HG03521 (cell line): ENCODE results near the gene SMIM36.
"Not testable (repeated sequence)": the region's sequence is repeated elsewhere in the genome, so short reads cannot be mapped to it uniquely, and the experiment has no call there.

Experiments used
- ATAC-seq: cut with Tn5 transposase; IDR thresholded peaks from one replicate; pipeline ENCODE4 v1.9.1; 2021; ENCODE audit warnings: mild to moderate bottlenecking, moderate library complexity; ENCODE audit not compliant: unreplicated experiment

The SMIM36 gene

DNA sequence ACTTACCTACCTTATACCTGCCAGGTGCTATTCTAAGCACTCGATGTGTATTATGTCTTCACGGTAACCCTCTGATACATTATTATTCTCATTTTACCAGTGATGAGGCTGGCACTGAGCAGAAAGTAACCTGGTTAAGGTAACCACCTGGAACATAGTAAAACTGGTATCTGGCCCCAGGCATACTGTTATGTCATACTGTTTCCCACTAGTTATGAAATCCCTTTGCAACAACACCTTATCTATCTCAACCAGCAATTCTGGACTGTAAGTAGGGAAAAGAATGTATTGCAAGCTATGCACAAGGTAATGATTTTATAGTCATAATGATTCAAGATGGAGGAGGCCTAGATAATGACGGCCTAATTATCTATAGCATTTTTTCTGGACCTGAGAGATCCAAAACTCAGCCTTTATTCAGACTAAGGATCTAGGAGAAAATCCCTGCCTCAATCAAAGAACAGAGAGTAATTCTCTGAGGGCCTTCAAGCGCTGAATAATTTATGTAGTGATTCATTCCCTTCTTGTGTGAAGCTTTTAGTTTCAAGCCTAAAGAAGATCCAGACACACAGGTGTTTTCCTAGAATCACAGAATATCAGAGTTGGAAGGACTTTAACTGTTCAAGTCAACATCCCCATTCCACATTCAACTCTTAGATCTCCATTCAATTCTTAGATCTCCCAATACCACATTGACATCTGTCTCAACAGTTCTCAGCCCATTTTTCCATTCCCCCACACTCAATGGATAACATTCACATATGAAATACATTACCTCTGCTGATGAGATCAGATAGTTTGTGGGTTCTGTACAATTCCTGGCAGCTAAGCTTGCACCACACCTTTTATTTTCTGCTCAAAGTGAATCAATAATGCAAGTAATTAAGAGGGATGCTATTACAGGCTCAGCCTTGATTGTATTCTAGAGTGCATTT is 74.8 kb downstream of the SMIM36 start:
- no peak for ATAC-seq

DNA sequence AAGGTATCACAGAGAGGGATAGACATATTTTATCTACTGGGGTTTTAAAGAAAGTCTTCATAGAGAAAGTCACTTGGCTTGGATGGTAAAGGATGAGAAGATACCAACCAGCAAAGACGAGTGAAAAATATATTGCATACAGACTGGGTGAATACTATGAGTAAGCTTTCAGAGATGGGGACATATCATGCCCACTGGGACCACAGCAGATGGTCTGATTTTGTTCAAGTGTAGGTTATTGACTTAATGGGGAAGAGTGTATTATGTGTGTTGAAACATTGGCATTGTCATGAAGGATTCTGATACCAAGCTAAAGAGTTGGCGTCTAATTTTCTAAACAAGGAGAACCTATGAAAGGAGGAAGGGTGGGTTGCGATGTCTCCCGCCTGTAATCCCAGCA is 75.8 kb downstream of the SMIM36 start:
- no peak for ATAC-seq

DNA sequence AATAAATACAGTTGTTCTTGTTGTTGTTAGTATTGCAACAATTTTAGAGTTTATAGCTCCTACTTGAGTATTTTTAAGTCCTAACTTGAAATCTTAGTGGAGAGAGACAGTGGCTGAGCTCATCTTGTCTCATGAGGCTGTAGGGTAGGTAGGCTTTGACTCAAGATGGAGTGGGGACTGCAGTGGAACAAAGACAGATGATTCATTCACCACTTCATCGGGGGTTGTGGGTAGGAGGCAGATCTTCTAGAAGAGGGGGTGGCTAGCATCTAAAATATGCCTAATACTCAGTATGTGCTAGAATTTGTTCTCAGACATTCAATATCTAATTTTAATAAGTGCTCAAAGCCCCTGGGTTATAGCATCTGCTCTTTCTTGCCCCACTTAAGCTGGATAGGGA is 76.5 kb downstream of the SMIM36 start:
- ATAC-seq: no peak

DNA sequence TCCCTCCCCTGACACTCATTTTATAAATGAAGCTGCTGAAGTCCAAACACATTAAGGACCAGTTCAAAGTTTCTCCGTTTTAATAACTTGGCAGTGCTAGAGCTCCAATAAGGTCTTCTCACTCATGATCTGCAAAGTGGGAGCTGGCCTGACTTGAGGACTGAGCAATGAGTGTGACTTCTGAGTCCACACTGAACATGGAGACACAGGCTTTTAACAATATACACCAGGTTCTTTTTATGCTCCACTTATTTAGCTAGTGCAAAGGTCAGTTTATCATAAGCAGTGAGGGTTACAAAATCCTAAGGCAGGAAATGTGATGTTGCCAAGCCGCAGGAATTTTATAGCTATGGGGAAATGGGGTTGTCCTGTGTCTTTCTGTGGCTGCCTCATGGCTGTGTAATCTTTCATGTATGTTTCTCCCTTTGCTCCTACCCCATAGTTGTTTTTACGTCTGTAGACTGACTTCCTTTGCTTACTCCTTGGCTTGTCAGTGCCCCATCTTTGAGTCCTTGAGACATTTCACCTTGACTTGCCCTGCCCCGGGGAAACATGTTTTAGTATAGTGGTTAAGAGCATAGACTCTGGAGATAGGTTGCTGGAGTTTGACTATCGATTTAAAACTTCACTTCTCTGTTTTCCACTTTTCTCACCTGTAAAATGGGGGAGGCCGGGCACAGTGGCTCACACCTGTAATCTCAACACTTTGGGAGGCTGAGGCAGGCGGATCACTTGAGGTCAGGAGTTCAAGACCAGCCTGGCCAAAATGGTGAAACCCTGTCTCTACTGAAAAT is 77.4 kb downstream of the SMIM36 start:
- no peak for ATAC-seq

DNA sequence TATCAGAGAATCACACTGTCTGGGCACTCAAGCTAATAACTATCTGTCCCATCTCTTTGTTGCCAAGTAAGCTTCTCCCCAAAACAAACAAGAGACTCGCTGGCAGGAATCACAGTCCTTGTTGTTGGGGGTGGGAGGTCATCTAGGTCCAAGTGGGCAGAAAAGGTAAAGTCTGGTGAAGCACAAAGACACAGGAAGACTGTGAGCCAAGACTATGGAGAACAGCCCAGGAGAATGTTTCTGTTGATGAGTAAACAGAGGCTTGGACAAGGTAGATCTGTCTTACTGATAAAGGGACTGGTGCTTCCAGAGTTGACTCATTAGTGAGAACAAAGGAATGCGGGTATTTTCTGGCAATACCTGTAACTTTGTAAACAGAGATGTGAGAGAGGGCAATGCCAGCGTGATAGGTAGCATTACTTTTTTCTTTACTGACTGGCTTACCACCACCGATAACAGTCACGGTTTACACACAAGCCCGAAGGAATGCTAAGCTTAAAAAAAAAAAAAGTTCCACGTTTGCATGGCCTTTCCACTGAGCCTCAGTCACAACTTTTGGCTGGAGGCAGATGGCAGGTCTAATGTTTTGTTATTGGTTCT is 78.1 kb downstream of the SMIM36 start:
- no peak for ATAC-seq

DNA sequence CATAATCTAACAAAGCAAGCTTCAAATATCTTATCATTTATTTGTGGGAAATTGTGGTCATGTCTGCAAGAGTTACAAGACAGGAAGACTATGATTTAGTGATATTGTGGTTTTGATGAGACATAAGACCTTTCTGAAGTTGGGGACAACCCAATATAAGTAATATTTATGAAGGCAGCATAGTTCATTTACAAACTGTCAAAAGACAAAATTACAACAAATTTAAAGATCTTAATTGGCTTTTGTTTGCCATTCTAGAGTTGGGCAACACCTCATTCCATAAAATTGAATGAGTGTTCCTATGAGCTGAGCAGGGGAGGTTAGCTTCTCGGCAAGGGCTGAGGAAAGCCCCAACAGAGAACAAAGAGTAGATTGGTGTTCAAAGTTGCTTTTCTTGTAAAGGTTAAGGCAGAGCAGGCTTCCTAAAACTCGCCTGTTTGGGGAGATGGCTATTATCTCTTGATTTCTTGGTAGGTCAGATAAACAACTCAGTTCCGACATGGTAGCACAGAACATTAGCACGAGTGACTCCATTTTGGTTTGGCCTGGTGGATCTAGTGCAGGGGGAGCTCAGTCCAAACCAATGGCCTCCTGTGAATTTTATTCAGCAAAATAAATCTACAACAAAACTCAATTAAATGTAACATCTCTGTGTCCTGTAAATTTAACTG is 78.8 kb downstream of the SMIM36 start:
- no peak for ATAC-seq

DNA sequence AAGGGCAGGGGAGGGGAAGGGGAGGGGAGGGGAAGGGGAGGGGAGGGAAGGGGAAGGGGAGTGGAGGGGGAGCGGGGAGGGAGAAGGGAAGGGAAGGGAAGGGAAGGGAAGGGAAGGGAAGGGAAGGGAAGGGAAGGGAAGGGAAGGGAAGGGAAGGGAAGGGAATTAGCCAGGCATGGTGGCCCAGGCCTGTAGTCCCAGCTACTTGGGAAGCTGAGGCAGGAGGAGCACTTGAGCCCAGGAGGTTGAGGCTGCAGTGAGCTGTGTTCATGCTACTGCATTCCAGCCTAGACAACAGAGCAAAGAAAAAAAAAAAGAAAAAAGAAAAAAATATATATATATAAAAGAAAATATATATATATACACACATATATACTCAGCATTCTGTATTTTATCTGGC is 79.3 kb downstream of the SMIM36 start:
- not testable (repeated sequence) for ATAC-seq

DNA sequence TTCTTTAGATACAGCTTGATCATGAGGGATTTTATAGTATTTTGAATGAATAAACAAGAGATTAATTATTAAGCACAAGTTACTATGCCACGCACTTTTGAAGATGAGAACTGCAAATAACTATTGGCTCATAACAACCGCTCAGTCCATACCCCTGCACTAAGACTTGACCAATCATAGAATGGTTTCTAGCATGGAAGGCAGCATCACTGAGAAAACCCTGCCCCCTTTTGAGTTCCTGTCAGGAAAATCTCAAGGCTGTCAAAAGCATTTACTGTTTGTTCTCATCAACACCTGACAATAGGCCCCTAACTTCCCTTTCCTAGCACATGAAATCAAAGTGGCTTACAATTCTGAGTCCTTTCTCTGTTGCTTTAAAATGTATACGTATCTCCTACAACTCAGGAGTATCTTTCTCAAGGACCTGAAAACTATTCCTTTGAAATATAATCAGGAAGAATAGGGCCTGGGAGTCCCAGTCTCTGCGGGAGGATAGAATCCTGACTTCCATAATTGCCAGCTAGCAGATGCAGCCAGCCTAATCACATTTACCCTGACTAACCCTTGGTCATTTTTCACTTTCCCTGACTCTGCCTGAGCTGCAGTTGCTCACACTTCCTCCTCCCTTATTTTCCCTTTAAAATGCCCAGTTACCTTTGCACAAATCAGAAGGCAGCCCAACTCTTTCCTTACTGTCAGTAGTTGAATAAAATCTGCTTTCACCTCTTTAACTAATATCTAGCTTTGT is 80.5 kb downstream of the SMIM36 start:
- no peak for ATAC-seq

DNA sequence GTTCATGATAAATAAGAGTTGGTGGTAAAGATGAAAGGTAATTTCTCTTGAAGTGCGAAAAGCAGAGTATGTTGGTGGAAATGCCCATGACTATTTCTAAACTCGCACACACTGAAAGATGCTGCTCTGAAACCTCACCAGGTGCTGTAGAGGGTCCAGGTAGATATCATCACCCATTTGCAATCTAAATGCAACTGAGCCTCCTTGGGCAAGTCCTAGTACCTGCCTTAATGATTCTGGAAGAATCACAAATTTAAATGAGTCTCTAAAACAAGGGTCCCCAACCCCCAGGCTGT is 83.7 kb downstream of the SMIM36 start:
- ATAC-seq: no peak

DNA sequence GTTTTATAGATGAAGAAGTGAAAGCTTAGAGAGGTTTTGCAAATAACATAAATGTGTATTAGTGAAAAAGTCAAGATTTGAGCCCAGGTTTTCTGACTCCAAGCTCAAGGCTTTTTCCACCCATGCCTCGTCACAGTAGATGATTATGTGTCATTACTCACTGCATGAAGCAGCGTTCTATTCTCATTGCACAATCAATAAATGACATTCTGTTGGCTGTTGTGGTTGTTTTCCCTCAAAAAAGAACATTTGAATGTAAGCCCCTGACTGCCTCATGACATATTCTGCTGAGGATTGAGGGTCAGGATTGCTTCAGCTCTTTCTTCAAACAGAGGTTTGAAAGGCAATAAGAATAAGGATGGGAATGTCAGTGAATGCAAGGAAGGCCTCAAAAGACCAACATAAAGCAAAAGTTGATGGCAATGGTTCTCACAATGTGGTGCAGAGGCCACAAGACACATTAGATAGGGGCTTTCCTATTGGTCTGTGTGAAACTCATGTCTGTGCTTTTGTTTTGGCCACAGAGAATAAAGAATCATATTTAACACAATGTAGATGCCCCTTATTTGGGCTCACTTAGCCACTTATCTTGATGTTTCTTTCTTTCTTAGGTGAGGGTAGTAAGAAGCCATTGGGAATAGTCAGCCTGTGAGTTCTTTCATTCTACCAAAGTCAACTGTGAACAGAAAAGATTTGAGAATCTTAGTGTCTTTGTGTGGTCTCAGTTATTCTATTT is 84.2 kb downstream of the SMIM36 start:
- ATAC-seq: no peak

DNA sequence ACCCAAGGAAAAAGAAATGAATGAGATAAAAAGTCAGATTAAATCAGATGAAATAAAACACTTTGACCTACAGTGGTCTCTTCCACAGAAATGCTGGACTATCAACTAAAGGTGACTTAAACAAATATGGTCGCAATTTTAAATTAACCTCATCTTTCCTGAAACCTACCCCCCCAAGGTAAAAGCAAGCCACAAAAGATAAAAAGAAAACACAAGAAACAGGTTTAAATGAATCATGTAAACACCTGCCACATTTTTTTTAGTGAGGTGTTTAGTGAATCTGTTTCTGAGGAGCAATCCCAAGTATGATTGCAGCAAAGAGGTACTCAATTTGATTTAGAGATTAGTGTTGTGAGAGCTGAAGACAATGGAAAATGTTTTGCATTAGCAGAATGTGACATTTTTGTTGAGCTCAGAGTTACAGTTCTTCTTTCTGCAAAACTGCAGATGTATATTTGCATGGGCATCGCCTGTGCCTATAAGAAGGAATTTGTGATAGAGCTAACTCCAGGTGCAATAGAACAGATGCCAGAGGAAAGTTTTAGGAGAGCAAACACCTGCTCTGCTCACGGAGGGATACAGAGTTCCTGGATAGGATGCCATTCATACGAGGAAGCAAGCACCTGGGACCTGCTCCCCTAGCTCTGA is 86.2 kb downstream of the SMIM36 start:
- ATAC-seq: no peak

DNA sequence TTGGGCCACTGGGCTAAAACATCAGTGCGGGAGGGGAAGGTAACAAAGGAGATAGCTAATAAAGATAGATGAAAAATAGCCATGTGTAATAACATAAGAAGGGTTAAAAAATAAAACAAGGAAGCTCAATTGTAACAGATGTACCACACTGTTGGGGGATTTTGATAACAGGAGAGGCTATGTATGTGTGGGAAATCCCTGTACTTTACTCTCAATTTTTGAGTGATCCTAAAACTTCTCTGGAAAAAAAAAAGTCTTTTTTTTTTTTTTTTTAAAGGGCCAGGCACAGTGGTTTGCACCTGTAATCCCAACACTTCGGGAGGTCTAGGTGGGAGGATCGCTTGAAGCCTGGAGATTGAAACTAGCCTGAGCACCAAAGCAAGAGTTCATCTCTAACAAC is 87.7 kb downstream of the SMIM36 start:
- no peak for ATAC-seq

DNA sequence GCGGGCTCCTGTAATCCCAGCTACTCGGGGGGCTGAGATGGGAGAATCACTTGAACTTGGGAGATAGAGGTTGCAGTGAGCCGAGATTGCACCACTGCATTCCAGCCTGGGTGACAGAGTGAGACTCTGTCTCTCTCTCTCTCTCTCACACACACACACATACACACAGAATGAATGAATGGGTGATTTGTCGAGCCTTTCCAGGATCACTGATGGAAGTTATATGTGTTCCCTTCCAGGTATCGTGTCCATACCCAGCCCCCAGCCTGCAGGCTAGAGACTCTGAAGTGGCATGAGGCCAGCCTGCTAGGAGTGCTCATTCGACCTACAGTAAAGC is 88.5 kb downstream of the SMIM36 start:
- ATAC-seq: not testable (repeated sequence)

DNA sequence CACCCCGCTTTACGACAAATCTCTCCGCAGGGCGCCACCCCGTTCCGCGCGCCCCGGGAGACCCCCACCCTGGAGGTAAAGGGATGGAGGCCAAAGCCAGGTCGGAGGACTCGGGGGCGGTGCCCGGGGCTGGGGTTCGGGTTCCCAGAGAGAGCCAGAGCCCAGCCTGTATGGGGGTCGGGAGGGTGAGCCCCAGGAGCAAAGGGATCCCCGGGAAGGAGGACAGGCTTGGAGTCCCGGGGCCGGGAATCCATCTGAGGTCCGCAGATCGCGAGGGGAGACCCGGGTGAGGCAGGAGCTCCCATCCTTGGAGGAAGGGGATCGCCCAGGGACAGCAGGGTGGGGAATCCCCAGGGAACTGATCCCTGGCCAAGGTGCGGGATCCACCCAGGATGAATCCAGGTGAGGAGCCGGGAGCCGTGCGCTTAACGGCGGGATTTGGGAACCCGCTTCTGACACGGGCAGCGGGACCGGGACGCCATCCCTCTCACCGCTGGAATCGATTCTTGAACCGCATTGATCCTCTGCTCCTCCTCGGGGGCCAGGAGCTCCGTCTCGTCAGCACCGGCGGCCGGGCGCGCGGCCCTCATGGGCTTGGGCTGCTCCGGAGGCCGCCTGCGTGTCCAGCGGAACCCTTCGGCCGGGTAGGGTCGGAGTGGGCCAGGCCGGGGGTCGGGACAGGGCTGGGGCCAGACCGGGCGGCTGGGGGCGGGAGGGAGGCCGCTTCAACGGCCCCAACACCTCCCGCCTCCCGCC is 89.9 kb downstream of the SMIM36 start, which contains the start of gene MMD:
TSS of gene MMD (minus strand) at position 657 of the 756 bp plus-strand sequence. CDS start at position 517, 140 bp downstream.
- peak; percentile 4 for ATAC-seq

DNA sequence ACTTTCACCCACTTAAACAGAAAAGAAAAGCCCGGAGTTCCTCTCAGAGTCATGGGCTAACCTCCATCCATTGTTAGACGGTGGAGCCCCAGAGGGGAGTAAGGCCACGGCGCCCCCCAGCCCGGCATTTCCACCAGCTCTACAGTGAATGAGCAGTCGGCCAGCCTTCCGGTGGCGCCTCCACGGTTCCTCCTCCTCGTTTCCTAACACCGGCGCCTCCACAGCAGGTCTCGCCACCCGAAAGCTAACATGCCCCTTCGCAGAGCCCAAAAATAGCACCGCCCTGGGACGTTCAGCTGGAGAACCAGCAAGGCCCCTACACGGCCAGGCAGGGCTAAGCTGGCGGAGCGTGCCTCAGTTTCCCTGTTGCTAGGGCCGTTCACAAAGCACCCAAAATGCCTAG is 90.5 kb downstream of the SMIM36 start:
- ATAC-seq: no peak

DNA sequence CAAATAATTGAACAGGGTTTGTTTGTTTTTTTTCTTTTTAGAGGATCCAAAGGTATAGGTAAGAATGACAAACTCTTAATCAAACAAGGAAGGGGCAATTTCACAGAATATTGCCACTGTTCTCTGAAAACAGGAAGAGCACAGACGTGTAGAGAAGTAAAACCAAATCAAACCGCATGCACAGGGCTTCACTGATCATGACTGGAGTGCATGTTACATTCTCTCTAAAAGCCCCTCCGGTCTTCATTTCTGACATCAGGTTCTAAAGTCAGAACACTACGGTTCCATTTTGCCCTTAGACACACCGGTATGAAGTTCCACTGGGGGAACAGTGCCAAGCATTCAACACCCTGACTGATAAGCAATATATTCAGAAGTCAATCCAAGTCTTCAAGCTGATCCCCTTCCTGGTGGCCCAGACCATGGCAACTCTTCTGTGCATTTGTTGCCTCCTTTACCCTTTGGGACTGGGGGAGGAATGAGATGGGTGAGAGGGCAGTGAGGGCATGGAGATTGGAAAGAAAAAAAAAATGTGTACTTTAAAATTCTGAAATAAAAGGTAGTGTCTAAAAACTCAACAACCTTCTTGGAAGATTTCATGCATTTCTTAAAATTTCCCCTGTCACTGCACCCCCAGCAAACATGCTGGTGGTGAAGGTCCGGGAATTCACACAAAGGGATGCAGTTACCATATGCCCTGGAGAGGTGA is 91.0 kb downstream of the SMIM36 start:
- ATAC-seq: peak; percentile 22

DNA sequence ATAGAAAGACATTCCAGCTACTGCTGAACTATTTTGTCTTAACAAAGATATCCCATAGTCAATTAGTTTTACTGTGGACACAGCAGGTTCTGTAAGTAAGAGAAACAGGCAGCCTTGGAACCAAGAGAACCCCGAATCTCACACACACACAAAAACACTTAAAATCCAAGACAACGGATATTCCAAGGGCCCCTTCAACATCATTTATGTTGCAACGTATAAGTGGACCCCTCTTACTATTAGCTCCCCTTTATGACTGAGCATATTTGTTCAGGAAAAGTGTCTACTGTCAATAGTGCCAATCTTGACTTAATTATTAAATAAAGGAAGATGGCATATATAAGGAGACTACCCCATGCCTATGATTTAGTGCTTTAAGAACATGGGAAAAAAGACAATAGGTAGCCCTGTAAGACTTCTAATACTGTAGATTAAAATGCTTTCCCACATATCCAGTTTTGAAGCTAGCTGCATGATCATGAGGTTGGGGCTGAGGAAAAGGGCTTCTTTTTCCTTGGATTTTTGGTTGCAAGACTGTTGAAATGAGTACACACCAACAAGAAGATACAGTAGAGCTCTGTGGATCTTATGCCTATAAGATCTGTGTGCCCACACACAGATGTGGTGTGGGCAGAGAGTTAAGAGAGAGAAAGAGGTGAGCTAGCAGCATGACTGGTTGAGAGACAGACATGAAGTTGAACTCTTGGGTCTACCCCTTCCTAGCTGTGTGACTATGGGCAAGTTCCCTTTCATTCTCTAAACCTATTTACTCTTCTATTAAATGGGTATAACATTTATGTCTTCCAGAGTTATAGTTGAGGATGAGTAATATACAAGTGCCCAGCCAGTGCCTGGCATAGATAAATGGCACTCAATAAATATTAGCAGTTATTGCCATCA is 92.6 kb downstream of the SMIM36 start:
- ATAC-seq: no peak
